Breast epithelium (tissue), 4 donors: Measurements from ENCODE around the gene MFSD2B. TPM values are rescaled to one million over a fixed set of nuclear protein-coding genes. Genes with fewer than 3 reads are reported as not detected.

Source experiments
- DNase-seq, 2 donors: peaks; one replicate each; pipeline ENCODE4 v3.0.0-alpha.2; 2019; ENCODE audit warnings: low spot score in 2 of 2
- H3K27ac ChIP-seq, 2 donors: fragments of 200-600 bp; sonication (generic) in 1 of 2; one replicate each; pipeline ENCODE4 v1.5.1; 2016 to 2019; ENCODE audit warnings: mild to moderate bottlenecking in 1 of 2
- H3K27me3 ChIP-seq, 2 donors: fragments of 200-600 bp; sonication (generic) in 1 of 2; one replicate each; pipeline versions ENCODE4 v1.5.1 to v1.6.0; 2017 to 2019; ENCODE audit warnings: control low read depth in 1 of 2, mild to moderate bottlenecking in 1 of 2
- H3K36me3 ChIP-seq: fragments of 200-600 bp; one replicate; pipeline ENCODE4 v1.5.1; 2019
- H3K4me1 ChIP-seq, 2 donors: fragments of 200-600 bp; sonication (generic); one replicate each; pipeline ENCODE4 v1.5.1; 2016 to 2019; ENCODE audit warnings: control low read depth in 1 of 2
- H3K4me3 ChIP-seq, 3 donors: fragments of 200-600 bp; sonication (generic); 1 replicate in 2 of 3; 2 replicates in 1 of 3; pipeline ENCODE4 v1.5.1; 2016 to 2019; ENCODE audit warnings: mild to moderate bottlenecking in 3 of 3, moderate library complexity in 2 of 3
- H3K9me3 ChIP-seq, 2 donors: fragments of 200-600 bp; sonication (generic) in 1 of 2; one replicate each; pipeline ENCODE4 v1.5.1; 2016 to 2019; ENCODE audit warnings: control low read depth in 1 of 2
- POLR2A ChIP-seq: fragments of 450-650 bp; IDR thresholded peaks from one replicate; pipeline ENCODE4 v1.6.1; 2016; ENCODE audit warnings: antibody characterized with exemption, mild to moderate bottlenecking, moderate library complexity
- POLR2AphosphoS5 ChIP-seq, 3 donors: sonication (generic); formaldehyde crosslinking; IDR thresholded peaks; one replicate each; pipeline ENCODE4 v1.6.1; 2017; ENCODE audit warnings: antibody characterized with exemption in 3 of 3
- intact Hi-C: fragments of 100-400 bp; cut with DNase I; formaldehyde crosslinking; loops from one replicate; pipeline ENCODE4 v1.15.1; 2023; ENCODE audit warnings: low total_unique reads
- total RNA-seq, 3 donors: library from RNA; depleted of rRNA; stranded (reverse); fragments of >200 nt; gene quantifications; one replicate each; pipeline ENCODE4 v1.1.0, GENCODE V29; 2016
- TF ChIP-seq, protein P1 (sequence below), 3 donors: fragments of 450-650 bp; IDR thresholded peaks; one replicate each; pipeline ENCODE4 v1.5.1; 2016 to 2017; ENCODE audit warnings: antibody characterized with exemption in 3 of 3, mild to moderate bottlenecking in 3 of 3, moderate library complexity in 3 of 3

Gene MFSD2B
- total RNA-seq, 3 donors from 2014 or later = not detected

- Histone ChIP-seq H3K27ac (no peak overlapping the region), H3K9me3 (no peaks in the 10 kb centered on the region), H3K27me3 (no peaks in the 10 kb centered on the region), H3K4me1 (no peaks in the 10 kb centered on the region), H3K4me3 (no peak overlapping the region), H3K36me3 (no peaks in the 10 kb centered on the region)
- no peak for DNase-seq
- TF ChIP-seq, protein P1, sequence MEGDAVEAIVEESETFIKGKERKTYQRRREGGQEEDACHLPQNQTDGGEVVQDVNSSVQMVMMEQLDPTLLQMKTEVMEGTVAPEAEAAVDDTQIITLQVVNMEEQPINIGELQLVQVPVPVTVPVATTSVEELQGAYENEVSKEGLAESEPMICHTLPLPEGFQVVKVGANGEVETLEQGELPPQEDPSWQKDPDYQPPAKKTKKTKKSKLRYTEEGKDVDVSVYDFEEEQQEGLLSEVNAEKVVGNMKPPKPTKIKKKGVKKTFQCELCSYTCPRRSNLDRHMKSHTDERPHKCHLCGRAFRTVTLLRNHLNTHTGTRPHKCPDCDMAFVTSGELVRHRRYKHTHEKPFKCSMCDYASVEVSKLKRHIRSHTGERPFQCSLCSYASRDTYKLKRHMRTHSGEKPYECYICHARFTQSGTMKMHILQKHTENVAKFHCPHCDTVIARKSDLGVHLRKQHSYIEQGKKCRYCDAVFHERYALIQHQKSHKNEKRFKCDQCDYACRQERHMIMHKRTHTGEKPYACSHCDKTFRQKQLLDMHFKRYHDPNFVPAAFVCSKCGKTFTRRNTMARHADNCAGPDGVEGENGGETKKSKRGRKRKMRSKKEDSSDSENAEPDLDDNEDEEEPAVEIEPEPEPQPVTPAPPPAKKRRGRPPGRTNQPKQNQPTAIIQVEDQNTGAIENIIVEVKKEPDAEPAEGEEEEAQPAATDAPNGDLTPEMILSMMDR (IDR thresholded peaks at IDR 0.05) = no peak
- TF ChIP-seq POLR2A (no peak), POLR2AphosphoS5 (IDR thresholded peaks at IDR 0.05) (no peak)
- intact Hi-C loops = no loop called here
Measured at GRCh38 chr2:24052951-24053350, 43.1 kb downstream of the MFSD2B start.

GRCh38 chr2:24054366-24055010 is 44.6 kb downstream of the MFSD2B start:
- no peak overlapping the region for H3K27ac ChIP-seq
- H3K4me1 ChIP-seq = no peaks in the 10 kb centered on the region
- H3K4me3 ChIP-seq = no peak overlapping the region
- H3K27me3 ChIP-seq = no peaks in the 10 kb centered on the region
- H3K9me3 ChIP-seq = no peaks in the 10 kb centered on the region
- no peak for TF ChIP-seq POLR2AphosphoS5 (IDR thresholded peaks at IDR 0.05)
- TF ChIP-seq, protein P1 (IDR thresholded peaks at IDR 0.05) = no peak
- TF ChIP-seq POLR2A = no peak
- DNase-seq = no peak
- no peaks in the 10 kb centered on the region for H3K36me3 ChIP-seq
- intact Hi-C loops = no loop called here

DNA sequence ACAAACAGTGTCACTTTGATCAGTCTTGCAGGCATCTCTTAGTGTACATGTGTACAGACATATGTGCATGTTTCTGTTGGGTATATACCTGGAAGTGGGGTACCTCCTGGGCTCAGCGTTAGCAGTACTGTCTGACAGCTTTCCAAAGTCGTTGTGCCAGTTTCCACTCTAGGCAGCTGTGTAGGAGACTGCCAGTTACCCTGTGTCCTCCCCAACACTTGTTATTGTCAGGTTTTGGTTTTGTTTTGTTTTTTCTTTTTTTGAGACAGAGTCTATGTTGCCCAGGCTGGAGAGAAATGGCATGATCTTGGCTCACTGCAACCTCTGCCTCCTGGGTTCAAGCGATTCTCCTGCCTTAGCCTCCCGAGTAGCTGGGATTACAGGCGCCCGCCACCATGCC is 45.9 kb downstream of the MFSD2B start:
- TF ChIP-seq POLR2AphosphoS5 (IDR thresholded peaks at IDR 0.05) (no peak), POLR2A (no peak)
- TF ChIP-seq, protein P1 (IDR thresholded peaks at IDR 0.05) = no peak
- DNase-seq = no peak

GRCh38 chr2:24058564-24059271 is 48.8 kb downstream of the MFSD2B start:
- Histone ChIP-seq H3K4me3 (no peak overlapping the region), H3K27ac (no peak overlapping the region), H3K36me3 (no peaks in the 10 kb centered on the region), H3K4me1 (no peaks in the 10 kb centered on the region), H3K9me3 (no peaks in the 10 kb centered on the region), H3K27me3 (no peaks in the 10 kb centered on the region)
- intact Hi-C loops = no loop called here
- DNase-seq = no peak
- TF ChIP-seq, protein P1 (IDR thresholded peaks at IDR 0.05) = no peak
- no peak for TF ChIP-seq POLR2AphosphoS5 (IDR thresholded peaks at IDR 0.05)
- no peak for TF ChIP-seq POLR2A

More for the DNA sequence above, 45.9 kb downstream of the MFSD2B start:
- H3K4me3 ChIP-seq = no peak overlapping the region
- no peaks in the 10 kb centered on the region for H3K4me1 ChIP-seq
- no peak overlapping the region for H3K27ac ChIP-seq
- no peaks in the 10 kb centered on the region for H3K27me3 ChIP-seq
- intact Hi-C loops = no loop called here
- H3K36me3 ChIP-seq = no peaks in the 10 kb centered on the region
- H3K9me3 ChIP-seq = no peaks in the 10 kb centered on the region

DNA sequence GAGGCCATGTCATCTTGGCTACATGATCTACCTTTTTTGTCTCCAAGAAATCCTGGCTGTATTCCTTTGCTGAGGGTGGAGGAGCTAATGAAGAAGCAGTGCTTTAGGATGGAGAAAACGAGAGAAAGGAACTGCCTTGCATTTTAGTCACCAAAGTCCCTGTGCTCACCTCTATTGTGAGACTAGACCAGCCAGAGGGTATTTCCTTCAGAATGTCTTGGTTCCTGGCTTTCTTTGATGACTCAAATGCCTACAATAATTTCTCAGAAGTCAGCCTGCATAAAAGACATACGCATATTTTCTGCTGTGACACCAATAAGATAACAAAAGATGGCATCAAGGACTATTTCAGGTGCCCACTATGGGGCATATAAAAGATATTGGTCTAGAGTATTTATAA is 55.5 kb downstream of the MFSD2B start:
- intact Hi-C loops = no loop called here
- no peaks in the 10 kb centered on the region for H3K27me3 ChIP-seq
- no peak for DNase-seq
- no peaks in the 10 kb centered on the region for H3K9me3 ChIP-seq
- no peak overlapping the region for H3K4me3 ChIP-seq
- TF ChIP-seq POLR2AphosphoS5 (IDR thresholded peaks at IDR 0.05) = no peak
- no peak for TF ChIP-seq POLR2A
- TF ChIP-seq, protein P1 (IDR thresholded peaks at IDR 0.05) = no peak
- H3K4me1 ChIP-seq = no peaks in the 10 kb centered on the region
- H3K36me3 ChIP-seq = no peaks in the 10 kb centered on the region
- no peak overlapping the region for H3K27ac ChIP-seq
